Coronary artery (tissue), 2 donors: ENCODE data around the gene SLC16A3.

Experiments used
- DNase-seq: peaks from one replicate; pipeline ENCODE4 v3.0.0-alpha.2; 2017; ENCODE audit warnings: low spot score
- H3K27ac ChIP-seq, 2 donors: fragments of 200-600 bp; sonication (generic); one replicate each; pipeline ENCODE4 v1.5.1; 2016 to 2019
- H3K4me3 ChIP-seq: fragments of 200-600 bp; sonication (generic); 2 replicates; pipeline ENCODE4 v1.5.1; 2016; ENCODE audit warnings: mild to moderate bottlenecking, moderate library complexity
- TF ChIP-seq, protein P1 (sequence below): fragments of 200-600 bp; sonication (generic); IDR thresholded peaks from one replicate; pipeline ENCODE4 v1.5.1; 2019; ENCODE audit warnings: antibody characterized with exemption

The SLC16A3 gene

DNA sequence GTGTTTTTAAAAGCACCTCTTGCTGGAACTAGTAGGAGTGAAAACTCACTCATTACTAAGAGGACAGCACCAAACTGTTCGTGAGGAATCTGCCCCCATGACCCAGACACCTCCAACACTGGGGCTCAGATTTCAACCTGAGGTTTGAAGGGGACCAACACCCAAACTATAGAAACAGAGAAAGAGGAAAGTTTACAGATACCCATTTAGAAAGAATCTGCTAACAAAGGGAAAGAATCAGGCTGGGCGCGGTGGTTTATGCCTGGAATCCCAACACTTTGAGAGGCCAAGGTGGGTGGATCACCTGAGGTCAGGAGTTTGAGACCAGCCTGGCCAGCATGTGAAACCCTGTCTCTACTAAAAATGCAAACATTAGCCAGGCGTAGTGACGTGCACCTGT is 48.1 kb downstream of the SLC16A3 start:
- DNase-seq, result no peak
- H3K27ac ChIP-seq, result no peak overlapping the region
- H3K4me3 ChIP-seq, result no peak overlapping the region
- TF ChIP-seq, protein P1, sequence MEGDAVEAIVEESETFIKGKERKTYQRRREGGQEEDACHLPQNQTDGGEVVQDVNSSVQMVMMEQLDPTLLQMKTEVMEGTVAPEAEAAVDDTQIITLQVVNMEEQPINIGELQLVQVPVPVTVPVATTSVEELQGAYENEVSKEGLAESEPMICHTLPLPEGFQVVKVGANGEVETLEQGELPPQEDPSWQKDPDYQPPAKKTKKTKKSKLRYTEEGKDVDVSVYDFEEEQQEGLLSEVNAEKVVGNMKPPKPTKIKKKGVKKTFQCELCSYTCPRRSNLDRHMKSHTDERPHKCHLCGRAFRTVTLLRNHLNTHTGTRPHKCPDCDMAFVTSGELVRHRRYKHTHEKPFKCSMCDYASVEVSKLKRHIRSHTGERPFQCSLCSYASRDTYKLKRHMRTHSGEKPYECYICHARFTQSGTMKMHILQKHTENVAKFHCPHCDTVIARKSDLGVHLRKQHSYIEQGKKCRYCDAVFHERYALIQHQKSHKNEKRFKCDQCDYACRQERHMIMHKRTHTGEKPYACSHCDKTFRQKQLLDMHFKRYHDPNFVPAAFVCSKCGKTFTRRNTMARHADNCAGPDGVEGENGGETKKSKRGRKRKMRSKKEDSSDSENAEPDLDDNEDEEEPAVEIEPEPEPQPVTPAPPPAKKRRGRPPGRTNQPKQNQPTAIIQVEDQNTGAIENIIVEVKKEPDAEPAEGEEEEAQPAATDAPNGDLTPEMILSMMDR, result no peak

DNA sequence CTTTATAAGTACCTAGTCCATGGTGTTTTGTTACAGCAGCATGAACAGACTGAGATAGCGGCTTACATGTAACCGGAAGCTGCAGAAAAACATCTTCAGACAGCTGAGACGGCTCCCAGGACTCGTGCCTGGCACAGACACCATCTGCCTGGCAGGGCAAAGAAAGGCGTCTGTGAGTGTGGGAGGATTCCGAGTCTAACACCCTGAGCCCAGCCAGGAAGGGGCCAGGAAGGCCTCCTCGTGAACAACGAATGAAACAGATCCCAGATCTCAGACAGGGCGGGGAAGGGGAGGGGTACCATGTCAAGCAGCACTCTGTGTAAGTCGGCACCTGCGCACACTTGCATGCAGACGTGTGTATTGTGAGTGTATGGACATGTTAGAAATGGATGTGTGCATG is 49.0 kb downstream of the SLC16A3 start:
- DNase-seq, result no peak
- H3K27ac ChIP-seq, result no peak overlapping the region
- no peak overlapping the region for H3K4me3 ChIP-seq
- TF ChIP-seq, protein P1, result no peak

DNA sequence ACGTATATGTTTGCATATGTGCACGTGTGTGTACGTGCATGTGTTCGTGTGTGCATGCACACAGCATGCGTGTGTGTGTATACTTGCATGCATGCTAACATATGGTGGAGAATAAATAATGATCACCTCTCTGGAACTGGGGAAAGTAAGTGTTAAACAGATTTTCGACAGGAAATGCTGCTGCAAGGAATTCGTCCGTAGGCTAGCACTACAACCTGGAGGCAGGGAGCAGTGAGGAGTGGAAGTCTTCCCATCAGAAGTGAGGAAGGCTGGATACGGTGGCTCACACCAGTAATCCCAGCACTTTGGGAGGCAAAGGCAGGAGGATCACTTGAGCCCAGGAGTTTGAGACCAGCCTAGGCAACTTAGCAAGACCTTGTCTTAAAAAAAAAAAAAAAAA is 49.5 kb downstream of the SLC16A3 start:
- DNase-seq, result no peak
- Histone ChIP-seq H3K27ac (no peak overlapping the region), H3K4me3 (no peak overlapping the region)
- TF ChIP-seq, protein P1, result no peak

DNA sequence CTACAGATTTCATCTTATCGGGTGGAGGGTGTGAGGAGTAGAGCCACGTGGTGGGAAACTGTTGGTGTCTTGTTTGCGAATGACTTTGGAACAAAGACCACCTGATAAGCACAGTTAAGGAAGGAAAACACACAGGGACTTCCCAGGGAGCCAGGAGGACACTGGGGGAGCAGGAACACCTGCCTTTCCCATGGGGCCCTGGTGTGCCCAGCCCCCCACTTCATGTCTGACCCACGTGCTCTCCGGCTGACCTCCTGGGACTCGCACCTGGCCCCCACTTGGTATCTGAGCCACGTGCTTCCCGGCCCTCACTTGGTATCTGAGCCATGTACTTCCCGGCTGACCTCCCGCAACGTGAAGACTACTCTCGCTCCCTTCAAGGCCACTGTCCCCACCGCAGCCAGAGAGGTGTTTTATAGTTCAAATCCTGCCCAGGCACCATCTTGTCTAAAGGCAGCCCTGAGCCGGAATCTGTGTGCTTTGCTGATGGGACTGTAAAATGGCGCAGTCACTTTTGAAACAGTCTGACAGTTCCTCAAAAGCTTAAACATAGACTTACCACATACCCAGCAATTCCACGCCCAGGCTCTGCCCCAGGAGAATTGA is 50.0 kb downstream of the SLC16A3 start:
- no peak for DNase-seq
- Histone ChIP-seq H3K27ac (no peak overlapping the region), H3K4me3 (no peak overlapping the region)
- TF ChIP-seq, protein P1, result no peak

DNA sequence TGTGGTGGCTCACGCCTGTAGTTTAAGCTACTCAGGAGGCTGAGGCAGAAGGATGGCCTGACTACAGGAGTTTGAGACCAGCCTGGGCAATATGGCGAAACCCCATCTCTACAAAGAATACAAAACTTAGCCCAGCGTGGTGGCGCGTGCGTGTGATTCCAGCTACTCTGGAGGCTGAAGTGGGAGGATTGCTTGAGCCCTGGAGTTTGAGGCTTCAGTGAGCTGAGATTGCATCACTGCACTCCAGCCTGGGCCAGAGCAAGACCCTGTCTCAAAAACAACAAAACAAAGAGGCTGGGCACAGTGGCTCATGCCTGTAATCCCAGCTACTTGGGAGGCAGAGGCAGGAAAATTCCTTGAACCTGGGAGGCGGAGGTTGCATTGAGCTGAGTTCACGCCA is 51.7 kb downstream of the SLC16A3 start:
- no peak overlapping the region for H3K27ac ChIP-seq
- TF ChIP-seq, protein P1, result no peak

DNA sequence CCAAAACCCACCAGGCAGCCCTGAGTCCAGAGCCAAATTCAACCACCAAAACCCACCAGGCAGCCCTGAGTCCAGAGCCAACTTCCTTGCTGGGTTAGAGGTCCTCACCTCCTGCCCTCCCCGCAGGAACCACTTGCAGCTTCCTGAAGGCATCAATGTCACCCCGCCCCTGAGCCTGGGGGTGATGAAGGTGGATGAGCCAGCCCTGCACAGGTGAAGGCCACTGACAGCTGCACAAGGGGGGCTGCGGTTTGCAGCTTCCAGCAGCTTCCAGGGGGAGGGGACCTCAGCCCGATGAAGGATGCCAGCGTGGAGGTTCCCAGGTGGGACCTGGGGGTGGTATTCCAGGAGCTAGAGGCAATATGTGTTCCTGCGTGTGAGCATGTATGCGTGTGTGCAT is 52.2 kb downstream of the SLC16A3 start:
- Histone ChIP-seq H3K27ac (no peak overlapping the region), H3K4me3 (no peak overlapping the region)
- no peak for DNase-seq
- TF ChIP-seq, protein P1, result no peak

More for the DNA sequence above, 51.7 kb downstream of the SLC16A3 start:
- no peak overlapping the region for H3K4me3 ChIP-seq
- no peak for DNase-seq

DNA sequence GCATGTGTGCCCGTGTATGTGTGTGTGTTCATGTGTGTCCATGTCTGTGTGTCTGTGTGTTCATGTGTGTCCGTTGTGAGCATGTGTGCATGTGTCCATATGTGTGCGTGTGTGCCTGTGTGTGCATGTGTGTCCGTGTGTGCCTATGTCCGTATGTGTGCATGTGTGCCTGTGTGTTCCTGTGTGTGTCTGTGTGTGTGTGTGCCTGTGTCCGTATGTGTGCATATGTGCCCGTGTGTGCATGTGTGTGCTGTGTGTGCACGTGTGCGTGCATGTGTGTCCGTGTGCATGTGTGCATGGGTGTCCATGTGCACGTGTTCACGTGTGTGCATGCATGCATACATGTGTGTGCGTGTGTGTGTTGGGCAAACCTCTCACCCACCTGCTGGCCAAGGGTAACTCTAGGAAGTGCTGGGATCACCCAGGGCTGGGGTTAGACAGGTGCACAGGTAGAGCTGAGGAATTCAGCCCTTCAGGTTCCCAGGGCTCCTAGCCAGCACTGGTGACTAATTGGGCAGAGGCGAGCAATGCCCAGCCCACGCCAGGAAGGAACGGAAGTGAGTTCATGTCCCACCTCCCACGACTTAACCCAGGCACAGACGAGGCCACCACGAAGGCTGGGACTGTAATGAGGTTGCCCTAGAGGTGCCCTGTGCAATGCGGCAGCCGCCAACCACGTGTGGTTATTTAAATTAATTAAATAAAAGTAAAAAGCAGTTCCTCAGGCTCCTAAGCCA is 52.8 kb downstream of the SLC16A3 start:
- no peak for DNase-seq
- H3K27ac ChIP-seq, result no peak overlapping the region
- H3K4me3 ChIP-seq, result no peak overlapping the region
- TF ChIP-seq, protein P1, result no peak
